MCF 10A (cell line): ENCODE measurements around the gene UGT1A10. TPM values are rescaled to one million over a fixed set of nuclear protein-coding genes. Genes with fewer than 3 reads are reported as not detected.

ENCODE experiments used
- BruUV-seq: library from RNA; stranded (reverse); fragments of 400-500 nt; replicated peaks from 2 replicates; lab custom pipeline; 2021; lab: Mats Ljungman, UMichigan
- CTCF ChIA-PET: fragments of 300-600 bp; sonication (Branson Sonifier 250); formaldehyde crosslinking; extraction: SDS; loops from one replicate; lab custom pipeline; 2021; ENCODE audit warnings: antibody characterized with exemption, inconsistent platforms; lab: Yijun Ruan, JAX
- POLR2A ChIA-PET: fragments of 300-600, 350-650 bp; sonication (Branson Sonifier 250); formaldehyde crosslinking; extraction: SDS; loops from one replicate; lab custom pipeline; 2020; ENCODE audit warnings: antibody characterized with exemption, inconsistent platforms; lab: Yijun Ruan, JAX
- DNase-seq: peaks from one replicate; pipeline ENCODE4 v3.0.0-alpha.2; 2018; ENCODE audit not compliant: unreplicated experiment
- H3K27ac Mint-ChIP-seq: one replicate; pipeline ENCODE4 v1.8.0; 2022; ENCODE audit warnings: mild to moderate bottlenecking, low read depth, mixed read lengths; ENCODE audit not compliant: unreplicated experiment
- H3K27me3 Mint-ChIP-seq: one replicate; pipeline ENCODE4 v1.8.0; 2022; ENCODE audit warnings: mixed read lengths; ENCODE audit not compliant: insufficient read depth, unreplicated experiment
- H3K36me3 Mint-ChIP-seq: one replicate; pipeline ENCODE4 v1.8.0; 2022; ENCODE audit warnings: mild to moderate bottlenecking, moderate library complexity, mixed read lengths; ENCODE audit not compliant: insufficient read depth, unreplicated experiment
- H3K4me1 Mint-ChIP-seq: one replicate; pipeline ENCODE4 v1.8.0; 2022; ENCODE audit warnings: mixed read lengths; ENCODE audit not compliant: insufficient read depth, unreplicated experiment
- H3K4me3 Mint-ChIP-seq: one replicate; pipeline ENCODE4 v1.8.0; 2022; ENCODE audit warnings: mild to moderate bottlenecking, moderate library complexity, mixed read lengths; ENCODE audit not compliant: unreplicated experiment
- H3K9me3 Mint-ChIP-seq: one replicate; pipeline ENCODE4 v1.8.0; 2022; ENCODE audit warnings: mixed read lengths; ENCODE audit not compliant: unreplicated experiment
- CTCF ChIP-seq: fragments of 200-600 bp; IDR thresholded peaks from one replicate; pipeline ENCODE4 v1.8.0; 2022; ENCODE audit warnings: antibody characterized with exemption, mild to moderate bottlenecking; ENCODE audit not compliant: unreplicated experiment
- intact Hi-C: fragments of 100-400 bp; cut with micrococcal nuclease; formaldehyde crosslinking; loops from 2 replicates; pipeline ENCODE4 v1.14.1; 2022
- total RNA-seq: library from RNA; stranded (reverse); gene quantifications from 2 replicates; pipeline ENCODE4 v1.2.3, GENCODE V29; 2022

UGT1A10 gene
- total RNA-seq, 1 experiment from 2014 or later, result not detected

- Mint-ChIP-seq H3K27ac (no peak overlapping the region), H3K4me1 (no peaks in the 10 kb centered on the region), H3K36me3 (no peaks in the 10 kb centered on the region), H3K27me3 (no peaks in the 10 kb centered on the region), H3K4me3 (no peak overlapping the region), H3K9me3 (peaks cover 6% of the 10 kb centered on the region)
- BruUV-seq, result no TSS peak
- POLR2A ChIA-PET, result interaction anchor here (0.5 kb wide), 1 partner anchor 59 kb away, joined by 3 read pairs; no protein-coding TSS in a partner anchor
- CTCF ChIA-PET, result interaction anchor here (0.6 kb wide), 1 partner anchor 183 kb away, joined by 4 read pairs; no protein-coding TSS in a partner anchor
- no peak for TF ChIP-seq CTCF
- intact Hi-C loops, result no loop called here
- DNase-seq, result no peak
Measured at GRCh38 chr2:233791883-233792329, 155.7 kb downstream of the UGT1A10 start.

- BruUV-seq, result no TSS peak
Measured at GRCh38 chr2:233792720-233793119, 156.5 kb downstream of the UGT1A10 start.

GRCh38 chr2:233793465-233794127 is 157.3 kb downstream of the UGT1A10 start:
- Mint-ChIP-seq H3K9me3 (peaks cover 6% of the 10 kb centered on the region), H3K4me3 (no peak overlapping the region), H3K27me3 (peaks cover 7% of the 10 kb centered on the region), H3K4me1 (no peaks in the 10 kb centered on the region), H3K36me3 (no peaks in the 10 kb centered on the region), H3K27ac (no peak overlapping the region)
- intact Hi-C loops, result no loop called here
- no TSS peak for BruUV-seq
- CTCF ChIA-PET, result no interaction called here
- no peak for TF ChIP-seq CTCF
- POLR2A ChIA-PET, result no interaction called here
- DNase-seq, result no peak

More at GRCh38 chr2:233792720-233793119, 156.5 kb downstream of the UGT1A10 start:
- ChIA-PET CTCF (no interaction called here), POLR2A (interaction anchor here (0.5 kb wide), 1 partner anchor 59 kb away, joined by 3 read pairs; no protein-coding TSS in a partner anchor)
- no peak for TF ChIP-seq CTCF
- Mint-ChIP-seq H3K36me3 (no peaks in the 10 kb centered on the region), H3K9me3 (peaks cover 6% of the 10 kb centered on the region), H3K4me3 (no peak overlapping the region), H3K4me1 (no peaks in the 10 kb centered on the region), H3K27ac (no peak overlapping the region), H3K27me3 (no peaks in the 10 kb centered on the region)
- no peak for DNase-seq
- intact Hi-C loops, result no loop called here

GRCh38 chr2:233794128-233794658 is 157.9 kb downstream of the UGT1A10 start:
- BruUV-seq, result no TSS peak
- no peak overlapping the region for H3K27ac Mint-ChIP-seq
- no peaks in the 10 kb centered on the region for H3K36me3 Mint-ChIP-seq
- no peak for DNase-seq
- H3K9me3 Mint-ChIP-seq, result peaks cover 6% of the 10 kb centered on the region
- intact Hi-C loops, result no loop called here
- H3K4me3 Mint-ChIP-seq, result no peak overlapping the region
- H3K27me3 Mint-ChIP-seq, result peaks cover 10% of the 10 kb centered on the region
- TF ChIP-seq CTCF, result no peak
- H3K4me1 Mint-ChIP-seq, result no peaks in the 10 kb centered on the region
- POLR2A ChIA-PET, result no interaction called here
- CTCF ChIA-PET, result no interaction called here
